Measurements from ENCODE around the gene GGPS1. TPM values are rescaled to one million over a fixed set of nuclear protein-coding genes. Genes with fewer than 3 reads are reported as not detected.
"Not testable (repeated sequence)": the region's sequence is repeated elsewhere in the genome, so short reads cannot be mapped to it uniquely, and the experiment has no call there.

The GGPS1 gene
- total RNA-seq, 1 donor from 2014 or later = 8.6 TPM

DNA sequence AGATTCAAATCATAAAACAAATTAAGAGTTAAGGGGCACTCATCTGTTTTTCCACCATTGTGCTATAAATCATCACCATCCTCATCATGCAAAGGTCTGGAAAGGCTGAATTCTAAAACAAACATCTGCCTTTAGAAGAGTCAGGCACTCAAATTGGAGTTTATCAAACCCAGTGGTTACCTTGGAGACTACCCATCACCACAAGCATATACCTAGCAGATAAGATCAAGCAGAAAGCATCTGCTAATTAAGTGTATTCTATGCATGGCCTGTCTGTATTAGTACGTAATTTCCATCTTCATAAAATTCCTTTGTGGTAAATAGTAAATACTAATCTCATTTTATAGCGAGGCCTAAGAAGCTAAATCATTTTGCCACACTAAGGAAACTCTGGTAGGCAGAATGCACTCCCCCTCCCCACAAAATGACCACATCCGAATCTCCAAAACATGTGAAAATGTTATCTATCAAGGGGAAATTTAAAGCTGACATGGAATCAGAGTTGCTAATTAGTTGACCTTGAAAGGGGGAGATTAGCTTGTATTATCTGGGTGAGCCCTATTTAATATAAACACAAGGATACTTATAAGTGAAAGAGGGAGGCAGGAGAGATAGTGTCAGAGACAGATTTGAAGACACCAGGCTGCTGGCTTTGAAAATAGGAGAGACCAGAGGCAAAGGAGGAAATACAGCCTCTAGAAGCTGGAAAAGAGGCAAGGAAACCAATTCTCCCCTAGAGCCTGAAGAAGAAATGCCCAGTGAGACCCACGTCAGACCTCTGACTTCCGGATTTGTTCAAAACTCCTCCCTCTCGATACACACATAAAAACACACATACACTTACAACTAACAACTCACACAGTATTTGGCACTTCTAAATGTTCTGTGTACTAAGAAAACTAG, 23.6 kb upstream of the GGPS1 start:
- DNase-seq (ENCODE audit: low spot score) (no peak), ATAC-seq (peak; percentile 23)

GRCh38 chr1:235307158-235308124, 20.9 kb upstream of the GGPS1 start:
- ATAC-seq = peak; percentile 69
- no peak for DNase-seq (ENCODE audit: low spot score)

DNA sequence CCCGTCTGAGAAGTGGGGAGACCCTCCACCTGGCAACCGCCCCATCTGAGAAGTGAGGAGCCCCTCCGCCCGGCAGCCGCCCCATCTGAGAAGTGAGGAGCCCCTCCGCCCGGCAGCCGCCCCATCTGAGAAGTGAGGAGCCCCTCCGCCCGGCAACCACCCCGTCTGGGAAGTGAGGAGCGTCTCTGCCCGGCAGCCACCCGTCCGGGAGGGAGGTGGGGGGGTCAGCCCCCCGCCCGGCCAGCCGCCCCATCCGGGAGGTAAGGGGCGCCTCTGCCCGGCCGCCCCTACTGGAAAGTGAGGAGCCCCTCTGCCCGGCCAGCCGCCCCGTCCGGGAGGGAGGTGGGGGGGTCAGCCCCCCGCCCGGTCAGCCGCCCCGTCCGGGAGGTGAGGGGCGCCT, 19.2 kb upstream of the GGPS1 start:
- DNase-seq (ENCODE audit: low spot score); ATAC-seq: not testable (repeated sequence)

DNA sequence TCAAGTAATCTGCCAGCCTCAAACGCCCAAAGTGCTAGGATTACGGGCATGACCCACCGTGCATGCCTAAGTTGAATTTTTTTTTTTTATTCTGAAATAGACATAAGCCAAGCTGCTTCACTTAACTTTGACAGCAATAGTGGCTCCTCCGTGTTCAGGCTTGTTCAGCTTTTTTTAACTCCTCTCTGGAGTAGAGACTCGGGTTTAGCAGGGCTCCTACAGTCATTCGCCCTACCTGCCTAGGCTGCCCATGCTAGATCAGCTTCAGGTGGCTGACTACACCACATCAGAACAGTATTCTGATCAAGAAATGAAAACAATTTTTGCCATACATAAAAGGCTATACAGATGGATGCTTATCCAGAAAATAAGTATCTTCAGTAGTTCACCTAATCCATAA, 15.1 kb upstream of the GGPS1 start:
- no peak for DNase-seq (ENCODE audit: low spot score)
- no peak for ATAC-seq

DNA sequence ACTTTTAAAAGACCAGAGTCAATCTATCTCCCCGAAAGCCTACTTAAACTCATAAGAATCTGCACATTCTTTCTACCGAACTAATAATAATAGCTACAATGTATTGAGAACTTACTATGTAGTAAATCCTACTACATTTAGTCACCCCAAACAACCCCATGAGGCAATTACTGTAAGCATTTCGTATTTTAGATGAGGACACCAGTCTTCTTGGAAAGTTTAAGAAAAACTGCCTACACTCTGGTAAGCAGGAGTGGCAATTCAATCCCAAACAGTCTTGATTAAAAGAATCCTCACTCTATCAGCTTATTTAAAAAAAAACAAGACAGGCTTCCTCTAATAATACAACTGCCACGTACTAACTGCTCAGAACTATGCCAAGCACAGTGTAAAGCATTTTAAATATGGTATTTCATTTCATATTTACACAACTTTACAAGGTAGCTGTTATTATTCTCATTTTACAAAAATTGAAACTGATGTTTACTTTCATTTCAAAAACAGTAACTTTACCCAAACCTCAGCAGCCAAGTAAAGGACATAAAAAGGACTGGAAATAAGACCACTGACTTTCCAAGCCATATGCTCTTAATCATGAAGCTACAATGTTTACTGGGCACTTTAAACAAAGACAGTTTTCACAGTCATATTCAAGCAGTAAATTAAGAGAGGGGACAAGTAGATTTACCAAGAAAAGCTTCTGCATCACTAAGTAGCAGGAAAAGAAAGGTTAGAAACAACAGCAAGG, 14.3 kb upstream of the GGPS1 start:
- ATAC-seq (no peak), DNase-seq (ENCODE audit: low spot score) (no peak)

DNA sequence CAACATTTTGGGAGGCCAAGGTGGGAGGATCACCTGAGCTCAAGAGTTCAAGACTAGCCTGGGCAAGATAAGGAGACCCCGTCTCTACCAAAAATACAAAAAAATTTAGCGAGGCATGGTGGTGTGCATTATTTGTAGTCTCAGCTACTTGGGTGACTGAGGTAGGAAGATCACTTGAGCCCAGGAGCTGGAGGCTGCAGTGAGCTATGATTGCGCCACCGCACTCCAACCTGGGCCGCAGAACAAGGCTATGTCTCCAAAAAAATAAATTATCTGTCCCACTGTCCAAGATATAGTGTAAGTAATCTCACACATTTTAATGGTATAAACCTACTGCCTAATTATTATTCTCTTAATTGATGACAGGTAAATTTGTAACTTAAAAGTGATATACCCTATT, 13.2 kb upstream of the GGPS1 start:
- no peak for ATAC-seq
- DNase-seq (ENCODE audit: low spot score) = no peak

DNA sequence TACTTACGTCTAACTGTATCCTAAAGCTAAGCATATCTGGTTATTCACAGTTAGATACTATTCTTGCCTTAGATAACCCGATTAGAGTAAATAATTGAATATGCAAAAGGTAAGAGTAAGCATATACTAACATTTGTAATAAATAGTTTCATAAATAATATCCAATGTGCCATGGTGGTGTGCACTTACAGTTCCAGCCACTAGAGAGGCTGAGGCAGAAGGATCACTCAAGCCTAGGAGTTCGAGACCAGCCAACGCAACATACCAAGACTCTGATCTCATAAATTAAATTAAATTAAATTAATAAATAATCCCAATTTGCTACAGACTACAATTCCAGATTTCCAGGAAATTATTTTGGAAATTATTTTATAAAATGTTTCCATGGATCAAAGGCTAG, 12.6 kb upstream of the GGPS1 start:
- no peak for ATAC-seq
- no peak for DNase-seq (ENCODE audit: low spot score)

DNA sequence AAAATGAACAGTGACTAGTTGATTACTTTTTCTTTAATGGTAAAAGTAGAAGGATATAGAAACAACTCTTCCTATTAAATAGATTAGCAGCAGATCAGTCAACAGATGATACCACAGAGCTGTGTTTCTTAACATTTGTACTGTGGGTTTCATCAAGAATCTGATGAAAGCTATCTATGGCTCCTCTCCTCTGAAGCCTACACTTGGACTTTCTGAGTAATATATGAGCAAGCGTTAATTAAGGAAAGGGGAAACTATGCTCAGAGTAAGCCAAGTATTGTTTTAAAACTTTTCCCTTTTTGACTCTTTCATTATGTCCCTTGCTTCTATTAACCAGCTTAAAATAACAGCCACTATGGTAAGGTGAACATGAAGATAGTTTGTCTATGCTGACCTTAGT, 11.2 kb upstream of the GGPS1 start:
- no peak for ATAC-seq
- no peak for DNase-seq (ENCODE audit: low spot score)

DNA sequence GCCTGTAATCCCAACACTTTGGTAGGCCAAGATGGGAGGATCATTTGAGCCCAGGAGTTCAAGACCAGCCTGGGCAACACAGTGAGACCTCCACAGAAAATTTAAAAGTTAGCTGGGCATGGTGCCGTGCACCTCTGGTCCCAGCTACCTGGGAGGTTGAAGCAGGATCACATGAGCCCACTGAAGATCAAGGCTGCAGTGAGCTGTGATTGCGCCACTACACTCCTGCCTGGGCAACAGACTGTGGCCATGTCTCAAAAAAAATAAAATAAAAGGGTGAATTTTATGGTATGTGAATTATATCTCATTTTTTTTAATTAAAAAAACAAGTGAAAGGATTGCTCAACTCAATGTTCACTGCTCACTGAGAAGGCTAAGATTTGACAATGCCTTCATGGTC, 9.1 kb upstream of the GGPS1 start:
- no peak for DNase-seq (ENCODE audit: low spot score)
- ATAC-seq = no peak

GRCh38 chr1:235320521-235321179, 7.7 kb upstream of the GGPS1 start:
- no peak for DNase-seq (ENCODE audit: low spot score)
- ATAC-seq = no peak

- no peak for ATAC-seq
- DNase-seq (ENCODE audit: low spot score) = no peak
Observed at GRCh38 chr1:235324296-235324695, 4.1 kb upstream of the GGPS1 start.

DNA sequence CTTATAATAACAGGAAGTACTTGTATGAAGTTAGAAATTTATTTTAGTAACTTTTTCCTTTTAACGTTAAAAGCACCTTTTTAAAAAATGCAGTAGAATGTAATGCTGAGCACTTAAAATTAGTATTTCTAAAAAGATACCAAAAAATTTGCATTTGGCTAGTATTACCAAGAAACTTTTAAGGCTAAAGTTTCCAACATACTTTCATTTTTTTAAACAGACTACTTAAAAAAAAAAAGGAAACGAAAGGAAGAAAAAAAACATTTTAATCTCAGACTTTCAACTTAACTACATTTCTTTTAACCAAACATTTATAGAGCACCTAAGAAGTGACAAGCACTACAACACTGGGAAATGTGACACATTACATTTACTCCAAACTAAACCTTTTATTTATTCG, 3.2 kb upstream of the GGPS1 start:
- ATAC-seq = no peak
- no peak for DNase-seq (ENCODE audit: low spot score)

GRCh38 chr1:235325854-235326253, 2.5 kb upstream of the GGPS1 start:
- no peak for DNase-seq (ENCODE audit: low spot score)
- ATAC-seq = no peak

DNA sequence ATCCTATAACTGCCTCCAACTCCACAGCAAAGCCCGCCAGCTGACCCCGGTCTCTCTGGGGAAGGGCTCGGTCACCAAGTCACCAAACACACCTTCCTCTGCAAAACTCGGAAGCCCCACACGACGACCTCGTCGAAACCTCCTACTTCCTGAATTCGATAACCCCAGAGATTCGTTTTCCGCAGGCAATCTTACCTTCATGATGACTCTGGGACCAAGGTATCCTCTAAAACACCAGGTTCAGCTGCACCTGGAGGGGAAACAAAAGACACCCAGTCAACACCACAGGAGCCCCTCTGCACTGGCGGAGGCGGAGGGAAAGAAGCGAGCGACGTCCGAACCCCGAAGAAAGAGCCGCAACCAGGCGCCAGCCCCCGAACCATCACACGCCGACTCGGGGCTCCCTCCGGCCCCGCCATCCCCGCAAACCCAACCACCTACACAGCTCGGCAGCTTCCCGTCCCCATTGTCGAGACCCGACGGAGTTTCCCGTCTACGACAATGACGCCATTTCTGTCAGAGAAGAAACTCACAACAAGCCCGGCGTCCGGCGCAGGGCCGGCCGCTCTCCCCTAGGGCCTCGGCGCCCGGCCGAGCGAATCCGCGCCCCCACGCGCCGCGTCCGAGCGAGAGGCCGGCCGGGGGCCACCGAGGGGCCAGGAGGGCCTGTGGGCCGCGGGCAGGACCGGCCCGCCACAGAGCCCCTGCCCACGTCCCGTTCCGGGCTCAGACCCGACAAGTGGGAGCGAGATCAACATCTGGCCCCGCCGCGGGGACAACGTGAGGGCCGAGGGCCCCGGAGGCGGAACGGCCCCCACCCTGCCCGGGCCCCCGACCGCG, 1.4 kb upstream of the GGPS1 start:
- DNase-seq (ENCODE audit: low spot score) = peak; percentile 60
- peak; percentile 5 for ATAC-seq

GRCh38 chr1:235327559-235328270, 655 bp upstream of the GGPS1 start, which contains the start of gene ARID4B:
Gene ARID4B (minus strand): TSS chr1:235328179. CDS start chr1:235326919, 1,260 bp downstream.
- DNase-seq (ENCODE audit: low spot score) (peak; percentile 85), ATAC-seq (peak; percentile 48)

GRCh38 chr1:235329139-235329902, 951 bp downstream of the GGPS1 start:
- DNase-seq (ENCODE audit: low spot score) = no peak
- ATAC-seq = no peak

GRCh38 chr1:235330918-235331285, 2.5 kb downstream of the GGPS1 start:
- DNase-seq (ENCODE audit: low spot score) (no peak), ATAC-seq (no peak)

DNA sequence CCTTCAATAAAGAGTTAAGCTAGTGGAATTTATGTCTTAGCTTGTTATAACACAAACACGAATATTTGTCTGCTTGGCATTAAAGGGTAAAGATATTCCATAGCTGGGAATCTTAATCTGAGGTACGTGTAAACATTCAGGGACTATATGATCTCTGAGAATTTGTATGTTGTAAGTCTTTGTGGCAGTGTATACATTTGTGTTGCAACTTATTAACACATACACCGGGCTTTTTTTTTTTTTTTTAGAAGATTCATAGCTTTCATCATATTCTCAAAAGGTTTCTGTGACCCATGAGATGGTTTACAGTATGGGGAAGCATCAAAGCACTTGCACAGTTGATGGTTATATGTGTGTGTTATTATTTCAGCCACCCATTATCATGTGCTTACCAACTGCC, 3.0 kb downstream of the GGPS1 start:
- ATAC-seq (no peak), DNase-seq (ENCODE audit: low spot score) (no peak)
